ENCODE data around the gene CDIP1. TPM values are rescaled to one million over a fixed set of nuclear protein-coding genes. Genes with fewer than 3 reads are reported as not detected.

The CDIP1 gene
- total RNA-seq, 1 donor from 2014 or later, result 49.4 TPM

DNA sequence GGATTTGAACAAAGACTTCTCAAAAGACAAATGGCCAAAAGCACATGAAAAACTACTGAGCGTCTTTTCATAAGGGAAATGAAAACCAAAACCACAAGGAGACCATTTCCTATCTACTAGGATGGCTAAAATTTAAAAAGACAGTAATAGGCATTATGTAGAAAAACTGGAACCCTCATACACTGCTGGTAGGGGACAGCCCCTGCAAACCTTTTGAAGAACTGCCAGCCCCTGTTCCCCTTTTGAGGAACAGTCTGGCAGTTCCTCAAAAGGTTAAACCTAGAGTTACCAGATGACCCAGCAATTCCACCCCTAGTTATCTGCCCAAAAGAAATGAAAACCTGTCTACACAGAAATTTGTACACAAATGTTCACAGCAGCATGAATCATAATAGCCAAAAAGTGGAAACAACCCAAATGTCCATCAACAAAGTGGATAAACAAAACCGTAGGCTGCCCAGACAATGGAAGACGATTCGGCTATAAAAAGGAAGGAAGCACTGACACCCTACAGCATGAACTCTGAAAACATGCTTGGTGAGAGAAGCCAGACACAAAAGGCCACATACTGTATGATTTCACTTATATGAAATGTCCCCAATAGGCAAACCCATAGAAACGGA, 22.9 kb downstream of the CDIP1 start:
- Mint-ChIP-seq H3K36me3 (ENCODE audit: low read depth) (peaks cover 30% of the 10 kb centered on the region), H3K4me1 (peaks cover 34% of the 10 kb centered on the region), H3K9me3 (no peaks in the 10 kb centered on the region), H3K27ac (peak overlapping the region; percentile 79), H3K4me3 (peak overlapping the region; percentile 69), H3K27me3 (no peaks in the 10 kb centered on the region)
- intact Hi-C loops (cut with micrococcal nuclease), result loop anchor here (1.0 to 2.0 kb wide), 3 partner anchors 10 to 33 kb away; no protein-coding TSS in a partner anchor
- DNase-seq, result no peak

GRCh38 chr16:4514606-4515005, 24.0 kb downstream of the CDIP1 start:
- peak overlapping the region; percentile 79 for H3K27ac Mint-ChIP-seq
- DNase-seq, result no peak
- peak overlapping the region; percentile 69 for H3K4me3 Mint-ChIP-seq
- H3K9me3 Mint-ChIP-seq, result no peaks in the 10 kb centered on the region
- peaks cover 35% of the 10 kb centered on the region for H3K36me3 Mint-ChIP-seq (ENCODE audit: low read depth)
- intact Hi-C loops (cut with micrococcal nuclease), result loop anchor here (1.0 to 2.0 kb wide), 3 partner anchors 9 to 34 kb away; no protein-coding TSS in a partner anchor
- peaks cover 36% of the 10 kb centered on the region for H3K4me1 Mint-ChIP-seq
- H3K27me3 Mint-ChIP-seq, result no peaks in the 10 kb centered on the region

DNA sequence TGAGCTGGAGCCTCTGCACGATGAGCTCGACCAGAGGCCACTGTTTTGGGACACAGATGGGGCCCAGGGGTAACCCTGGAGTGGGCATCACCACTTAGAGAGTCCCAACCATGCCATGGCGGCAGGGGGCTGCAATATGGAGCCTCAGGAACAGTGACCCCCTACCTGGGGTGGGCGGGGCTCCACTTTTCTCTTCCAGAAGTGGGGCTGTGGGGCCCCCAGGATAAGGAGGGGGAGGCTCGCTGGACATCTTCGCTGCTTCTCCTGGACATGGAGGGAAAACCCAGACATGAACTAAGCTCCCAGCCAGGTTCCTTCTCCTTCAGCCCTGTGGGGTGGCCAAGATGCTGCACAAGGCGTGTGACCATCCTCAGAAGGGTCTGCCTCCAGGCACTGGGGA, 24.7 kb downstream of the CDIP1 start:
- Mint-ChIP-seq H3K27ac (no peak overlapping the region), H3K27me3 (no peaks in the 10 kb centered on the region), H3K9me3 (no peaks in the 10 kb centered on the region), H3K36me3 (ENCODE audit: low read depth) (peaks cover 35% of the 10 kb centered on the region), H3K4me3 (peak overlapping the region; percentile 8), H3K4me1 (peaks cover 36% of the 10 kb centered on the region)
- DNase-seq, result no peak
- intact Hi-C loops (cut with micrococcal nuclease), result loop anchor here (2.0 kb wide), 2 partner anchors 15 to 35 kb away; no protein-coding TSS in a partner anchor

DNA sequence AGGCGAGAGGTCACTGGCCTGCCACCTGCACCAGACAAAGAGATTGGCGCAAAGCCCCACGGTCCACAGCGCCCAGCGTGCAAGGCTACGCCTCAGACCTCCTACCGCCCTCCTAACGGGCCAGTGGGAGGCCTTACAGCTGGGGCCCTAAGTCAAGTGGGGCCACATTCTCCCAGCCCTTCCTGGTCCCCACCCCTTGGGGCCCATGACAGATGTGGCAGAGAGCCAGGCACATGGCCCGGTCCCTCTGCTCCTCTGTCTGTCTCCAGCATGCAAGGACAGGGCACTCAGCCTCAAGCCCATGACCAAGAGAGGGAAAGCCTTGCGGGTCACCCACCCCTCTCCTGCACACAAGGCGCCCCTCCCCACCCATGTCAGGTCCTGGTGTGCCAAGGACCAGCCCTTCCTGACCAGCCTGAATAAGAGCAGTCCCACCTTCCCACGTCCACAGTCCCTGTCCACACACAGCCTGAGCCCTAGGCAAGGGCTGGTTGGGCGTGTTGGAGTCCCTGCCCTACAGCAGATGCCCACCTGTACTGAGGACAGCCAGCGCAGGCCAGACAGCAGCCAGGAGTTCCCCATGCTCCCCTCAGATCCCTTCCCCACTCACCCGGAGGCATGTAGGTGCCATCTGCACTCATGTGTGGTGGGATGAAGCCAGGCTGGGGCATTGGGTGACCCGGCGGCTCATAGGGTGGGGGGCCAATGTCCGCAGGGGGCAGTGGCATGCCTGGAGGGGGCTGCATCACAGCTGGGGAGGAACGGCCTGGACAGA, 25.3 kb downstream of the CDIP1 start:
- intact Hi-C loops (cut with micrococcal nuclease), result no loop called here
- DNase-seq, result no peak
- H3K9me3 Mint-ChIP-seq, result no peaks in the 10 kb centered on the region
- H3K27me3 Mint-ChIP-seq, result no peaks in the 10 kb centered on the region
- H3K27ac Mint-ChIP-seq, result peak overlapping the region; percentile 34
- peaks cover 32% of the 10 kb centered on the region for H3K4me1 Mint-ChIP-seq
- H3K4me3 Mint-ChIP-seq, result no peak overlapping the region
- peaks cover 35% of the 10 kb centered on the region for H3K36me3 Mint-ChIP-seq (ENCODE audit: low read depth)

GRCh38 chr16:4512473-4512872, 26.1 kb downstream of the CDIP1 start:
- Mint-ChIP-seq H3K27ac (no peak overlapping the region), H3K27me3 (no peaks in the 10 kb centered on the region), H3K36me3 (ENCODE audit: low read depth) (peaks cover 43% of the 10 kb centered on the region), H3K4me1 (peaks cover 33% of the 10 kb centered on the region), H3K4me3 (no peak overlapping the region), H3K9me3 (no peaks in the 10 kb centered on the region)
- intact Hi-C loops (cut with micrococcal nuclease), result no loop called here
- DNase-seq, result no peak

- Mint-ChIP-seq H3K27me3 (no peaks in the 10 kb centered on the region), H3K27ac (no peak overlapping the region), H3K9me3 (no peaks in the 10 kb centered on the region), H3K4me1 (peaks cover 35% of the 10 kb centered on the region), H3K36me3 (ENCODE audit: low read depth) (peaks cover 51% of the 10 kb centered on the region), H3K4me3 (no peak overlapping the region)
- intact Hi-C loops (cut with micrococcal nuclease), result no loop called here
- no peak for DNase-seq
Measured at GRCh38 chr16:4511441-4512082, 27.0 kb downstream of the CDIP1 start.

- peaks cover 37% of the 10 kb centered on the region for H3K4me1 Mint-ChIP-seq
- DNase-seq, result no peak
- peak overlapping the region; percentile 25 for H3K27ac Mint-ChIP-seq
- intact Hi-C loops (cut with micrococcal nuclease), result no loop called here
- no peaks in the 10 kb centered on the region for H3K9me3 Mint-ChIP-seq
- no peak overlapping the region for H3K4me3 Mint-ChIP-seq
- H3K27me3 Mint-ChIP-seq, result no peaks in the 10 kb centered on the region
- H3K36me3 Mint-ChIP-seq (ENCODE audit: low read depth), result peaks cover 52% of the 10 kb centered on the region
Measured at GRCh38 chr16:4510747-4511426, 27.7 kb downstream of the CDIP1 start.

DNA sequence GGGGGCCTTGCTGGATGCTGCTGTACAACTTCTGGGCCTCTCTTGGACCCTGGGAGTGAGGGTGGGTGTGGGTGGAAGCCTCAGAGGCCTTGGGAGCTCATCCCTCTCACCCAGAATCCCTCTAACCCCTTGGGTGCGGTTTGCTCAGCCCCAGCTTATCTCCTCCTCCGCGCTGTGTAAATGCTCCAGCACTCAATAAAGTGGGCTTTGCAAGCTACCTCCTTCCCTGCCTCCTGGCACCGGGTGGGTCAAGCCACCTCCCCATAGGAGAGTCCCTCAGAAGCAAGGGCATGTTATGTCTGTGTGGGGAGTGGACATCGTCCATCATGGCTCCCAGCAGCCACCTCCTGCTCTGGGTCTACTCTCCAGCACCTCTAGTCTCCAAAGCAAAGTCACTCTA, 28.4 kb downstream of the CDIP1 start:
- Mint-ChIP-seq H3K9me3 (no peaks in the 10 kb centered on the region), H3K36me3 (ENCODE audit: low read depth) (peaks cover 49% of the 10 kb centered on the region), H3K27me3 (no peaks in the 10 kb centered on the region), H3K4me3 (no peak overlapping the region), H3K27ac (peak overlapping the region; percentile 42), H3K4me1 (peaks cover 37% of the 10 kb centered on the region)
- no peak for DNase-seq
- intact Hi-C loops (cut with micrococcal nuclease), result no loop called here

- no peaks in the 10 kb centered on the region for H3K27me3 Mint-ChIP-seq
- no peak overlapping the region for H3K4me3 Mint-ChIP-seq
- H3K9me3 Mint-ChIP-seq, result no peaks in the 10 kb centered on the region
- DNase-seq, result no peak
- intact Hi-C loops (cut with micrococcal nuclease), result no loop called here
- no peak overlapping the region for H3K27ac Mint-ChIP-seq
- peaks cover 35% of the 10 kb centered on the region for H3K4me1 Mint-ChIP-seq
- peaks cover 47% of the 10 kb centered on the region for H3K36me3 Mint-ChIP-seq (ENCODE audit: low read depth)
Measured at GRCh38 chr16:4509420-4509819, 29.2 kb downstream of the CDIP1 start.

DNA sequence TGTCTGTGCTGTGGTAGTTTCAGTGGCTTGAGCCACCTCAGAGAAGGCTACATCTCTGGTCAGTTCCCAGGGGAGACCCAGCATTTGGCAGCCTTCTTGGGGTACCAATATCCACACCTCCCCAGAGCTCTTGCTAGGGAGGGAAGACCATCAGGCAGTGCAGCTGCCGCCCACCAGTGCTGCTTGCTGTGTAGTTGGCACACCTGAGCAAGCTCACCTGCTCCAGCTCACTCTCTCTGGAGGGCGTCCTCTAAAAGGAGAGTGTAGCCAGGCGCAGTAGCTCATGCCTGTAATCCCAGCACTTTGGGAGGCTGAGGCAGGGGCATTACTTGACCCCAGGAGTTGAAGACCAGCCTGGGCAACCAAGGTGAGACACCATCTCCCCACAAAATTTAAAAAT, 29.8 kb downstream of the CDIP1 start:
- intact Hi-C loops (cut with micrococcal nuclease), result no loop called here
- Mint-ChIP-seq H3K4me1 (peaks cover 36% of the 10 kb centered on the region), H3K36me3 (ENCODE audit: low read depth) (peaks cover 47% of the 10 kb centered on the region)

DNA sequence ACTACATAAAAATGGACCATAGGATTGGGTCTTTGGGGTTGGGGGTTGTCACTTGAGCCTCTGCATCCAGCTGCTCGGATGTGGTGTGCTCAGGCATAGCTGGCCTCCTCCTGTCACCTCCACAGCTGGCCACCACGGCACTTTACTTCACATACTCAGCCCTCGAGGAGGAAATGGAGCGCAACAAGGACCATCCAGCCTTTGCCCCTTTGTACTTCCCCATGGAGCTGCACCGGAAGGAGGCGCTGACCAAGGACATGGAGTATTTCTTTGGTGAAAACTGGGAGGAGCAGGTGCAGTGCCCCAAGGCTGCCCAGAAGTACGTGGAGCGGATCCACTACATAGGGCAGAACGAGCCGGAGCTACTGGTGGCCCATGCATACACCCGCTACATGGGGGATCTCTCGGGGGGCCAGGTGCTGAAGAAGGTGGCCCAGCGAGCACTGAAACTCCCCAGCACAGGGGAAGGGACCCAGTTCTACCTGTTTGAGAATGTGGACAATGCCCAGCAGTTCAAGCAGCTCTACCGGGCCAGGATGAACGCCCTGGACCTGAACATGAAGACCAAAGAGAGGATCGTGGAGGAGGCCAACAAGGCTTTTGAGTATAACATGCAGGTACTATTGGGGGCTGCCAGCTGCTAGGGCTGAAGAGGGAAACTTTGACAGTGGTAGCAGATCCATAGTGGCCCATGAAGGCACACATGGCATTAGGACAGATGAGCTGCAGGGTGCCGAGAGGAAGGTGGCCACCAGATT, 30.8 kb downstream of the CDIP1 start:
- intact Hi-C loops (cut with micrococcal nuclease), result no loop called here

More for the DNA sequence above, 29.8 kb downstream of the CDIP1 start:
- H3K4me3 Mint-ChIP-seq, result no peak overlapping the region
- no peaks in the 10 kb centered on the region for H3K27me3 Mint-ChIP-seq
- H3K9me3 Mint-ChIP-seq, result no peaks in the 10 kb centered on the region
- no peak for DNase-seq
- H3K27ac Mint-ChIP-seq, result no peak overlapping the region

GRCh38 chr16:4506450-4506849, 32.1 kb downstream of the CDIP1 start:
- peak overlapping the region; percentile 87 for H3K27ac Mint-ChIP-seq
- peak; percentile 88 for DNase-seq
- H3K36me3 Mint-ChIP-seq (ENCODE audit: low read depth), result peaks cover 33% of the 10 kb centered on the region
- H3K9me3 Mint-ChIP-seq, result no peaks in the 10 kb centered on the region
- intact Hi-C loops (cut with micrococcal nuclease), result loop anchor here (1.0 kb wide), 2 partner anchors 42 to 79 kb away; no protein-coding TSS in a partner anchor
- H3K4me1 Mint-ChIP-seq, result peaks cover 44% of the 10 kb centered on the region
- peak overlapping the region; percentile 80 for H3K4me3 Mint-ChIP-seq
- H3K27me3 Mint-ChIP-seq, result no peaks in the 10 kb centered on the region

More for the DNA sequence above, 30.8 kb downstream of the CDIP1 start:
- peaks cover 41% of the 10 kb centered on the region for H3K36me3 Mint-ChIP-seq (ENCODE audit: low read depth)
- H3K9me3 Mint-ChIP-seq, result no peaks in the 10 kb centered on the region
- no peak overlapping the region for H3K4me3 Mint-ChIP-seq
- H3K4me1 Mint-ChIP-seq, result peaks cover 38% of the 10 kb centered on the region
- DNase-seq, result no peak
- no peaks in the 10 kb centered on the region for H3K27me3 Mint-ChIP-seq
- no peak overlapping the region for H3K27ac Mint-ChIP-seq

All from activated CD4-positive, alpha-beta T cell treated with anti-CD3 and anti-CD28 coated beads, Interleukin-2, amount 10 ng/mL, durations not matched to agents 24 days and 14 days (primary cell).